OCI-LY1 (cell line): ENCODE data around the gene TBC1D14.

Experiments used
- EZH2 ChIP-seq: fragments of 200-600 bp; sonication (generic), shearing (Covaris generic); IDR thresholded peaks from 2 replicates; pipeline ENCODE4 v1.8.0; 2017; ENCODE audit warnings: borderline replicate concordance, mixed run types, mild to moderate bottlenecking, antibody characterized with exemption, low read length, moderate library complexity, mixed read lengths
- TF ChIP-seq, protein P1 (sequence below): fragments of 200-600 bp; sonication (generic), shearing (Covaris generic); IDR thresholded peaks from 2 replicates; pipeline ENCODE4 v1.5.1; 2017; ENCODE audit warnings: mild to moderate bottlenecking, antibody characterized with exemption, low read length, moderate library complexity, mixed read lengths

DNA sequence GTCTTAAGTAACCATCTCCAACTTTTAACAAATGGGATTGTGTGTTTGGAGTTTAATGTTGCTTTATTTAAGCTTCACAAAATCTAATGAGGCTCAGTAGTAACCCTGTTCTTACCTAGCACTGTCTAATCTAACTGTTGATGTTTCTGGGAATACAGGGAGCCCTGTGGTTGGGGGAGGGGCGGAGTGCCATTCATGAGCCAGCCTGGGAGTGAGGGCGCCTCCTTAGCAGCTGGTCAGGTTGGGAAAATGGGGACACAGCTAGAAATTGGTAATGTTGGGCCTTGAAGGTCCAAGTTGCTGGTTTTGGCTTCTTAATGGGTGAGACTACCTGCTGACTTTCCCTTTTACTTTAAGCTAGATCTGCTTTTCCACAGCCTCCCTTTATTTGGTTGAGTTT, 110.7 kb downstream of the TBC1D14 start:
- TF ChIP-seq, protein P1, sequence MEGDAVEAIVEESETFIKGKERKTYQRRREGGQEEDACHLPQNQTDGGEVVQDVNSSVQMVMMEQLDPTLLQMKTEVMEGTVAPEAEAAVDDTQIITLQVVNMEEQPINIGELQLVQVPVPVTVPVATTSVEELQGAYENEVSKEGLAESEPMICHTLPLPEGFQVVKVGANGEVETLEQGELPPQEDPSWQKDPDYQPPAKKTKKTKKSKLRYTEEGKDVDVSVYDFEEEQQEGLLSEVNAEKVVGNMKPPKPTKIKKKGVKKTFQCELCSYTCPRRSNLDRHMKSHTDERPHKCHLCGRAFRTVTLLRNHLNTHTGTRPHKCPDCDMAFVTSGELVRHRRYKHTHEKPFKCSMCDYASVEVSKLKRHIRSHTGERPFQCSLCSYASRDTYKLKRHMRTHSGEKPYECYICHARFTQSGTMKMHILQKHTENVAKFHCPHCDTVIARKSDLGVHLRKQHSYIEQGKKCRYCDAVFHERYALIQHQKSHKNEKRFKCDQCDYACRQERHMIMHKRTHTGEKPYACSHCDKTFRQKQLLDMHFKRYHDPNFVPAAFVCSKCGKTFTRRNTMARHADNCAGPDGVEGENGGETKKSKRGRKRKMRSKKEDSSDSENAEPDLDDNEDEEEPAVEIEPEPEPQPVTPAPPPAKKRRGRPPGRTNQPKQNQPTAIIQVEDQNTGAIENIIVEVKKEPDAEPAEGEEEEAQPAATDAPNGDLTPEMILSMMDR, result no peak
- no peak for TF ChIP-seq EZH2
